Neuronal stem cell (in vitro differentiated cells): Measurements from ENCODE around the gene EME1. TPM values are rescaled to one million over a fixed set of nuclear protein-coding genes. Genes with fewer than 3 reads are reported as not detected.

Experiments used
- DNase-seq: peaks from one replicate; pipeline ENCODE4 v3.0.0-alpha.2; 2013; ENCODE audit warnings: low spot score
- H2AFZ ChIP-seq: one replicate; pipeline ENCODE4 v1.6.1; 2013; ENCODE audit warnings: mild to moderate bottlenecking, low read length, inconsistent platforms
- H2AK5ac ChIP-seq: 2 replicates; pipeline ENCODE4 v1.6.1; 2013; ENCODE audit warnings: low read depth, mild to moderate bottlenecking, inconsistent platforms, low read length, moderate library complexity, mixed read lengths
- H2BK120ac ChIP-seq: 2 replicates; pipeline ENCODE4 v1.6.1; 2013; ENCODE audit warnings: low read depth, mild to moderate bottlenecking, inconsistent platforms, low read length, moderate library complexity, mixed read lengths
- H2BK12ac ChIP-seq: one replicate; pipeline ENCODE4 v1.6.1; 2013; ENCODE audit warnings: low read length, inconsistent platforms
- H2BK15ac ChIP-seq: 2 replicates; pipeline ENCODE4 v1.6.1; 2013; ENCODE audit warnings: mild to moderate bottlenecking, low read length, inconsistent platforms, mixed read lengths
- H2BK5ac ChIP-seq: one replicate; pipeline ENCODE4 v1.6.1; 2013; ENCODE audit warnings: inconsistent platforms, mild to moderate bottlenecking, low read length, moderate library complexity
- H3K14ac ChIP-seq: one replicate; pipeline ENCODE4 v1.6.1; 2013; ENCODE audit warnings: low read length, inconsistent platforms
- H3K18ac ChIP-seq: 2 replicates; pipeline ENCODE4 v1.6.1; 2013; ENCODE audit warnings: low read length, inconsistent platforms
- H3K23ac ChIP-seq: 2 replicates; pipeline ENCODE4 v1.6.1; 2013; ENCODE audit warnings: low read depth, mild to moderate bottlenecking, mixed read lengths, low read length, inconsistent platforms; ENCODE audit not compliant: poor library complexity
- H3K27ac ChIP-seq: replicated peaks from 3 replicates; pipeline ENCODE4 v1.5.1; 2013; ENCODE audit warnings: low read length, inconsistent platforms
- H3K27me3 ChIP-seq, 3 experiments: 2 replicates each; pipeline ENCODE4 v1.6.1; 2013; ENCODE audit warnings: low read length in 3 of 3, mild to moderate bottlenecking in 2 of 3, inconsistent platforms in 1 of 3, low read depth in 1 of 3, mixed read lengths in 1 of 3, moderate library complexity in 1 of 3; ENCODE audit not compliant: control insufficient read depth in 3 of 3, insufficient read depth in 3 of 3
- H3K36me3 ChIP-seq, 2 donors: replicated peaks in 1 of 2; 2 replicates each; pipeline ENCODE4 v1.6.1; 2013; ENCODE audit warnings: low read length in 2 of 2; ENCODE audit not compliant: control insufficient read depth in 2 of 2, insufficient read depth in 2 of 2
- H3K4ac ChIP-seq: 2 replicates; pipeline ENCODE4 v1.6.1; 2013; ENCODE audit warnings: inconsistent platforms, mild to moderate bottlenecking, low read length, moderate library complexity
- H3K4me1 ChIP-seq, 2 donors: 1 replicate in 1 of 2; 2 replicates in 1 of 2; pipeline ENCODE4 v1.6.1; 2013; ENCODE audit warnings: low read length in 2 of 2, low read depth in 1 of 2; ENCODE audit not compliant: control insufficient read depth in 2 of 2, insufficient read depth in 1 of 2
- H3K4me2 ChIP-seq: one replicate; pipeline ENCODE4 v1.6.1; 2013; ENCODE audit warnings: mild to moderate bottlenecking, low read length, inconsistent platforms; ENCODE audit not compliant: insufficient read depth, poor library complexity, severe bottlenecking
- H3K4me3 ChIP-seq, 2 donors: 2 replicates each; pipeline ENCODE4 v1.5.1; 2013; ENCODE audit warnings: low read length in 2 of 2, mild to moderate bottlenecking in 2 of 2, inconsistent platforms in 1 of 2, moderate library complexity in 1 of 2
- H3K79me1 ChIP-seq: one replicate; pipeline ENCODE4 v1.6.1; 2013; ENCODE audit warnings: low read depth, mild to moderate bottlenecking, inconsistent platforms, low read length, moderate library complexity
- H3K9ac ChIP-seq: one replicate; pipeline ENCODE4 v1.6.1; 2013; ENCODE audit warnings: mild to moderate bottlenecking, low read depth, low read length, inconsistent platforms; ENCODE audit not compliant: poor library complexity
- H3K9me3 ChIP-seq, 2 donors: replicated peaks in 1 of 2; 2 replicates each; pipeline versions ENCODE3 to v1.6.1; 2013; ENCODE audit warnings: low read length in 2 of 2, mild to moderate bottlenecking in 2 of 2, inconsistent platforms in 1 of 2, low read depth in 1 of 2, mixed read lengths in 1 of 2, moderate library complexity in 1 of 2; ENCODE audit not compliant: control insufficient read depth in 2 of 2, insufficient read depth in 1 of 2
- H4K8ac ChIP-seq: one replicate; pipeline ENCODE4 v1.6.1; 2013; ENCODE audit warnings: low read depth, mild to moderate bottlenecking, inconsistent platforms, low read length, moderate library complexity
- H4K91ac ChIP-seq: one replicate; pipeline ENCODE4 v1.6.1; 2013; ENCODE audit warnings: low read length, low read depth, mild to moderate bottlenecking, inconsistent platforms; ENCODE audit not compliant: poor library complexity
- WGBS, 2 donors: extraction: QIAGEN DNeasy Blood & Tissue Kit; methylation state at CpG; one replicate each; pipeline ENCODE4 v1.1.7; 2013; ENCODE audit warnings: missing lambda C conversion rate in 2 of 2, mixed read lengths in 1 of 2; ENCODE audit not compliant: insufficient read length in 2 of 2, insufficient replicate concordance in 1 of 2; ENCODE audit errors: extremely low coverage in 2 of 2; 5-methylcytosine and 5-hydroxymethylcytosine counted together
- small RNA-seq: library from polyadenylated mRNA; stranded (forward); fragments of <200 nt; extraction: miRNeasy Mini kit (QIAGEN cat#:217004); gene quantifications from one replicate; pipeline ENCODE3, GENCODE V24; 2013; ENCODE audit not compliant: insufficient read depth

EME1 gene

GRCh38 chr17:50429793-50430192 is 56.8 kb downstream of the EME1 start:
- H2BK120ac ChIP-seq, result no peak overlapping the region
- no peak overlapping the region for H3K18ac ChIP-seq
- H4K91ac ChIP-seq, result no peak overlapping the region
- H3K9me3 ChIP-seq, result no peaks in the 10 kb centered on the region
- no peak overlapping the region for H3K9ac ChIP-seq
- H3K27ac ChIP-seq, result no peak overlapping the region
- WGBS, 2 donors, result no CpG with 5 or more reads among the region's 4 CpGs
- H2BK5ac ChIP-seq, result no peak overlapping the region
- H2AFZ ChIP-seq, result no peak overlapping the region
- no peak overlapping the region for H2BK12ac ChIP-seq
- no peaks in the 10 kb centered on the region for H3K79me1 ChIP-seq
- H3K27me3 ChIP-seq, result peaks cover 0 to 10% (median 3%) of the 10 kb centered on the region in 3 experiments
- H3K36me3 ChIP-seq, result no peaks in the 10 kb centered on the region
- no peak overlapping the region for H3K4me2 ChIP-seq
- no peak overlapping the region for H3K14ac ChIP-seq
- DNase-seq, result no peak
- no peak overlapping the region for H3K4me3 ChIP-seq
- H3K4ac ChIP-seq, result no peak overlapping the region
- H3K23ac ChIP-seq, result no peak overlapping the region
- peaks cover 10 to 14% of the 10 kb centered on the region in 2 donors for H3K4me1 ChIP-seq
- H4K8ac ChIP-seq, result no peak overlapping the region
- H2AK5ac ChIP-seq, result no peak overlapping the region
- H2BK15ac ChIP-seq, result no peak overlapping the region

Small RNA genes within 50 kb of the gene (small RNA-seq; reads per million reads assigned to genes)
- not detected for gene RF00019
